ENCODE data around the gene ABCA2. TPM values are rescaled to one million over a fixed set of nuclear protein-coding genes. Genes with fewer than 3 reads are reported as not detected.

Gene ABCA2
- total and polyA plus RNA-seq, 9 of the 15 experiments (the other 6 are each of a cell fraction or from before 2014, with no cell fraction given): 0.69 to 16.3 (median 6.1) TPM; not detected in 2

- no peak for TF ChIP-seq THAP12 (CRISPR knock-in tag; IDR thresholded peaks at IDR 0.05)
- no peak for TF ChIP-seq ILK (tag; IDR thresholded peaks at IDR 0.05; ENCODE audit: borderline replicate concordance, low read depth)
- TF ChIP-seq TAL1 (IDR thresholded peaks at IDR 0.05): no peak
- no peak for TF ChIP-seq ZNF586 (CRISPR knock-in tag; conservative IDR thresholded peaks at IDR 0.05)
- no peak for TF ChIP-seq SMAD4 (CRISPR knock-in tag; conservative IDR thresholded peaks at IDR 0.05)
- no peak for TF ChIP-seq CTCF (IDR thresholded peaks at IDR 0.05 in 2 of 3, conservative IDR thresholded peaks at IDR 0.05 in 1 of 3; ENCODE audit: insufficient read depth in 2 of 3, low read depth in 1 of 3, low read length in 3 of 3)
- no peak for TF ChIP-seq ATF3 (IDR thresholded peaks at IDR 0.05)
- TF ChIP-seq ATF3 (CRISPR knock-in tag; conservative IDR thresholded peaks at IDR 0.05): no peak
- TF ChIP-seq ZNF239 (CRISPR knock-in tag; IDR thresholded peaks at IDR 0.05): no peak
- TF ChIP-seq ZNF134 (CRISPR knock-in tag; conservative IDR thresholded peaks at IDR 0.05): no peak
- TF ChIP-seq ZNF740 (CRISPR knock-in tag; IDR thresholded peaks at IDR 0.05): no peak
- no peak for TF ChIP-seq ZNF740 (tag; IDR thresholded peaks at IDR 0.05)
- no peak for TF ChIP-seq SMARCC2 (IDR thresholded peaks at IDR 0.05; ENCODE audit: low read depth)
- TF ChIP-seq PREB (CRISPR knock-in tag; IDR thresholded peaks at IDR 0.05): no peak
- no peak for TF ChIP-seq FIP1L1 (IDR thresholded peaks at IDR 0.05; ENCODE audit: low read depth, low read length, poor library complexity, severe bottlenecking)
- TF ChIP-seq ASH1L (IDR thresholded peaks at IDR 0.05; ENCODE audit: borderline replicate concordance, low read depth, partially characterized antibody): no peak
- no peak for TF ChIP-seq ZBTB2 (IDR thresholded peaks at IDR 0.05)
- no peak for TF ChIP-seq SETDB1 (IDR thresholded peaks at IDR 0.05; ENCODE audit: low read length)
These were observed 49.8 kb downstream of the ABCA2 start (continued) for GRCh38 chr9:136978073-136978864.
